Measurements from ENCODE around the gene CLIP2. TPM values are rescaled to one million over a fixed set of nuclear protein-coding genes. Genes with fewer than 3 reads are reported as not detected.

Gene CLIP2
- total and polyA plus RNA-seq, 2 of the 4 experiments (the other 2 are of a cell fraction) = 18.1 to 20.7 TPM

DNA sequence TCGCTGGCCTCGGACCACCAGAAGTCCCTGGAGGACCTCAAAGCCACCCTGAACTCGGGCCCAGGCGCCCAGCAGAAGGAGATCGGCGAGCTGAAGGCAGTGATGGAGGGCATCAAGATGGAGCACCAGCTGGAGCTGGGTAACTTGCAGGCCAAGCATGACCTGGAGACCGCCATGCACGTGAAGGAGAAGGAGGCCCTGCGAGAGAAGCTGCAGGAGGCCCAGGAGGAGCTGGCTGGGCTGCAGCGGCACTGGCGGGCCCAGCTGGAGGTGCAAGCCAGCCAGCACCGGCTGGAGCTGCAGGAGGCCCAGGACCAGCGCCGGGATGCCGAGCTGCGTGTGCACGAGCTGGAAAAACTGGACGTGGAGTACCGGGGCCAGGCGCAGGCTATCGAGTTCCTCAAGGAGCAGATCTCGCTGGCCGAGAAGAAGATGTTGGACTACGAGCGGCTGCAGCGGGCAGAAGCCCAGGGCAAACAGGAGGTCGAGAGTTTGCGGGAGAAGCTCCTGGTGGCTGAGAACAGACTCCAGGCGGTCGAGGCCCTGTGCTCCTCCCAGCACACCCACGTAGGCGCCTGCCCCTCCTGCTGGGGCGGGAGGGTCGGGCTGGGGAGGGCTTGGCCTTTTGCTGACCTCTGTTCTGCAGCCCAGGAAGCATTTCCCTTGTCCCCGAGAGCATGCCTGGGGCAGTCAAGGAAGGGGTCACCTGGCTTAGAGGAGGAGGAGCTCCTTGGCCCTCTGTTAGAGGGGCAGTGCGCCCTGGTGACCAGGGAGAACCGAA lies 87.2 kb downstream of the CLIP2 start:
- Histone ChIP-seq H4K91ac (ENCODE audit: insufficient read depth, low read depth, low read length) (no peak overlapping the region), H3K79me1 (ENCODE audit: low read depth in 1 of 2, low read length in 2 of 2) (peaks cover 5 to 21% of the 10 kb centered on the region in 2 experiments), H3K4ac (ENCODE audit: low read depth, low read length) (no peak overlapping the region), H2BK15ac (ENCODE audit: low read depth, low read length) (no peak overlapping the region), H2AK9ac (replicated peaks; ENCODE audit: low read depth, low read length, poor library complexity) (no peak overlapping the region), H2BK20ac (ENCODE audit: low read depth, low read length) (no peak overlapping the region), H3K4me1 (ENCODE audit: control insufficient read depth, insufficient read depth, low read length) (peaks cover 1% of the 10 kb centered on the region; the same call in 1 of the 2 replicates), H3K23ac (ENCODE audit: low read depth, low read length) (no peak overlapping the region), H2AFZ (replicated peaks; ENCODE audit: low read length, poor library complexity) (peak overlapping the region; percentile 43), H4K5ac (ENCODE audit: low read depth, low read length) (no peak overlapping the region), H4K20me1 (ENCODE audit: insufficient read depth, low read length) (no peaks in the 10 kb centered on the region; the same call in 1 of the 2 replicates), H2AK5ac (ENCODE audit: low read depth, low read length) (no peak overlapping the region), H3K27me3 (ENCODE audit: control insufficient read depth, insufficient read depth, low read length) (no peaks in the 10 kb centered on the region), H3K9me3 (ENCODE audit: control insufficient read depth, insufficient read depth, low read length) (no peaks in the 10 kb centered on the region), H3K9me1 (ENCODE audit: insufficient read depth, low read length) (no peaks in the 10 kb centered on the region), H4K8ac (ENCODE audit: low read depth in 2 of 2, low read length in 2 of 2) (no peak overlapping the region), H3K14ac (replicated peaks; ENCODE audit: low read depth, low read length) (no peak overlapping the region), H3K27ac (ENCODE audit: insufficient read depth, low read length) (no peak overlapping the region), H2BK120ac (ENCODE audit: low read depth, low read length) (no peak overlapping the region), H3K4me2 (ENCODE audit: low read depth, low read length) (no peak overlapping the region), H2BK5ac (ENCODE audit: low read depth, low read length, poor library complexity, severe bottlenecking) (no peak overlapping the region), H3K56ac (ENCODE audit: extremely low read depth, insufficient read depth, low read length) (no peak overlapping the region), H3K9ac (ENCODE audit: low read depth, low read length) (no peak overlapping the region), H3K18ac (ENCODE audit: low read depth, low read length) (no peak overlapping the region), H3K36me3 (ENCODE audit: control insufficient read depth, insufficient read depth, low read length) (peaks cover 34% of the 10 kb centered on the region), H3K4me3 (ENCODE audit: insufficient read depth, low read depth, low read length) (no peak overlapping the region)
- in situ Hi-C loops (cut with MboI; ENCODE audit: low sequenced_read_pairs) = no loop called here
- intact Hi-C loops (cut with micrococcal nuclease) = no loop called here
- ATAC-seq (ENCODE audit: low read depth) (no peak), DNase-seq (no peak)
- POLR2A ChIA-PET (ENCODE audit: unreplicated experiment) = no interaction called here
- CTCF ChIA-PET = no interaction called here
- TF ChIP-seq RCOR1 (IDR thresholded peaks at IDR 0.05; ENCODE audit: insufficient replicate concordance, low read length) (no peak), RAD21 (IDR thresholded peaks at IDR 0.05; ENCODE audit: low read length) (no peak), MAZ (IDR thresholded peaks at IDR 0.05; ENCODE audit: borderline replicate concordance, low read depth, low read length) (no peak), CEBPB (IDR thresholded peaks at IDR 0.05; ENCODE audit: low read depth, low read length) (no peak), POLR2A (IDR thresholded peaks at IDR 0.05; ENCODE audit: low read depth, low read length) (no peak)
- dilution Hi-C loops (cut with HindIII; ENCODE audit: low sequenced_read_pairs, unreplicated experiment) = no loop called here
- 75% methylated on average over 26 of the region's 37 CpGs; no CpG with 5 or more reads in 1 of the 2 experiments for WGBS, 2 experiments (ENCODE audit: extremely low coverage in 2 of 2, insufficient read length in 1 of 2)
- TSS peak; percentile 81 for BruUV-seq (replicated peaks)
